ENCODE data around the gene EVPLL.

DNA sequence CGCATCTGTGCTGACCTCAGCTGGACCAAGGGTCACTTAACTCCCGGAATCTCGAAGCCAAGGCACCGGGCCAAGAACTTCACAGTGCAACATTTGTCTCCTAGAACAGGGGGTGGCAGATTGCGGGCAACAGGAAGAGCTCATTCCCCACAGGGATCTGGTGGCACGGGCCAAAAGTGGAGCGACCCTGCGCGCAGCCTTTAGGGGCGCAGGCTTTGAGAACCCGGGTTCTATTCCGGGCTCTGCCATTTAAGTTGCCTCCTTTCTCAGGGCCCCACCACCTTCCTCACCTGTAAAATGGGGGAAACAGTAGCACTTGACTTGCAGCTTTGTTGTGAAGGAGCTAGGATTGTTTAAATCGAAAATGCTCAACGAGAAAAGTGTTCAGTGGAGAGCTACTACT is 14.9 kb upstream of the EVPLL start:
- TF ChIP-seq, protein P1, sequence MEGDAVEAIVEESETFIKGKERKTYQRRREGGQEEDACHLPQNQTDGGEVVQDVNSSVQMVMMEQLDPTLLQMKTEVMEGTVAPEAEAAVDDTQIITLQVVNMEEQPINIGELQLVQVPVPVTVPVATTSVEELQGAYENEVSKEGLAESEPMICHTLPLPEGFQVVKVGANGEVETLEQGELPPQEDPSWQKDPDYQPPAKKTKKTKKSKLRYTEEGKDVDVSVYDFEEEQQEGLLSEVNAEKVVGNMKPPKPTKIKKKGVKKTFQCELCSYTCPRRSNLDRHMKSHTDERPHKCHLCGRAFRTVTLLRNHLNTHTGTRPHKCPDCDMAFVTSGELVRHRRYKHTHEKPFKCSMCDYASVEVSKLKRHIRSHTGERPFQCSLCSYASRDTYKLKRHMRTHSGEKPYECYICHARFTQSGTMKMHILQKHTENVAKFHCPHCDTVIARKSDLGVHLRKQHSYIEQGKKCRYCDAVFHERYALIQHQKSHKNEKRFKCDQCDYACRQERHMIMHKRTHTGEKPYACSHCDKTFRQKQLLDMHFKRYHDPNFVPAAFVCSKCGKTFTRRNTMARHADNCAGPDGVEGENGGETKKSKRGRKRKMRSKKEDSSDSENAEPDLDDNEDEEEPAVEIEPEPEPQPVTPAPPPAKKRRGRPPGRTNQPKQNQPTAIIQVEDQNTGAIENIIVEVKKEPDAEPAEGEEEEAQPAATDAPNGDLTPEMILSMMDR (IDR thresholded peaks at IDR 0.05) = no peak
- no peak for TF ChIP-seq POLR2A (IDR thresholded peaks at IDR 0.05)
